Measurements from ENCODE around the gene GPANK1.

The GPANK1 gene

DNA sequence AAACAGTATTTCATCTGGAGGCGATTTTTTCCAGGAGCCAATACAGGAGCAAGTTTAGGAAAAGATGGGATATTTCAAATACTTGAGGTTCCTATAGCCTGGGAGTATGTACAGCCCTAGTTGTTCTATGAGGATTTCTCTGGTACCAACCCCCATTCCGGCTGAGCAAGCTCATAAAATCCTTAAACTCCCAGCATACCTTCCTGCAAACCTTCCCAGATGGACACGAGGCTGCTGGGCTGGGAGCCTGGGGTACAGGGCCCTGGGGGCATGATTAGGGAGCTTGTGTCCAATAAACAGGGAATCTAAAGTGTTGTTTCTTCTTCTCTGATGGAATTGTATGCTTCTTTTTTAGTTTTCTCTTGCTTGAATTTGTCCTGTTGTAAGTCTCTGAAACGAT lies 42.8 kb downstream of the GPANK1 start:
- FAIRE-seq (no peak), DNase-seq (ENCODE audit: insufficient read length, low spot score) (no peak)

DNA sequence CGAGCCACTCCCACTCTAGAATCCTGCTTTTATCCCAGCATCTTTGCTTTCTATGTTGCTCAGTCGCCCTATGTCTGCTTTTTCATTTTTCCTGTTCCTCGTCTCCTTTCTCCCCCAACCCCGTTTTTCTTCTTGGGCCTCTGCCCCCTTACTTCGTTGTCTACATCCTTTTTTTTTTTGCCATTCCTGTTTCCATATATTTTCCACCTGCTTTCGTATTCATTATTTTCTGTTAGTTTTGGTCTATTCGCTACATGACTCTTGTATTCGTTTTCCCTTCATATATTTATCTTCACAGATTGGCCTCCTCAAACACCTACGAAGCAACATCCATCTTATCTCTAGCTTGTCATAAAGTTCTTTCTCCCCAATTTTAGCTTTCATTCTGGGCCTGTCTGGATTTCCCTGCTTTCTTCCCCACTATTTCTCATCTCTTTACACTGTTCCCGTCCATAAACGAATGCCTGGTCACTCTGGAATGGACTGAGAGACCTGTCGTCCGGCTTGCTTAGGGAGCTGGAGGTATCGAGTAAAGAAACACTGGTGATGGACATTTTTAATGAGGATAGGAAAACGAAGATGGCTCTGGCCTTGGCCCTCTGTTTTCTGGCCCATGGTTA lies 43.4 kb downstream of the GPANK1 start:
- no peak for FAIRE-seq

DNA sequence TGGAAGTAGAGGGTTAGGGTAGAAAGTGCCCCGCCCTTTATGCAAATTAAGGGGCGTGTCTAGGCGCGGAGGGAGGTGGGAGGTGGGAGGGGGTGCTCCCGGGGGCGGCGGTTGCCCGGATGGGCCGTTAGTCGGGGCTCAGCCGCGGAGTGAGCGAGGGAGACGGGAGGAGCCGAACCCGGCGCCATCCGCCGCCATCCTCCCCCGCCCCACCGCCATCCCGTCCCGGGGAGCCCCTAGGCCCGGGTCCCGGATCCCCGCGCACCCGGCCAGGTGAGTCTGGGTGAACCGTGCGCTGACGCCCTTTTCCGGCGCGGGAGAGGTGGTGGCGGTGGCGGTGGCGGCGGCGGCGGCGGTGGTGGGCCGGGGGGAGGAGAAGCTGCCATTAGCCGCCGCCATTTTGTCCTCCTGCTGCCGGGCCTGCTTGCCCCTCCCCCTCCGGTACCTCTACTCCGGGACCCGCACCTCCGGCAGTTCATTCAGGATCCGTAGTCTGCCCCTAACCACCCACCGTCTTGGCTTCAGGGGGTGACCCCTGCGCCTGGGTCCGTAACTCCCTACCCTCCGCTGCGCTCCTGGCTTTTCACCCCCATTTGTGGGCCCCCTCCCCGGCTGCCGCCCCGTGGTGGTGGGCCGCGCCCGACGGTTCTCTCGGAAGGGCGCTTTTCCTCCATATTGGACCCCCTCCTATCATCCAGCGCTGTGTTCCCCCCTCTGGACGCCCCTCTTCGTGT lies 44.0 kb downstream of the GPANK1 start, which contains the start of gene PRRC2A:
PRRC2A (plus strand) TSS at position 130 of the 734 bp plus-strand sequence. CDS start 2,075 bp downstream, outside the sequence.
- DNase-seq (ENCODE audit: insufficient read length, low spot score) (peak; percentile 73), FAIRE-seq (no peak)

More for the DNA sequence above, 43.4 kb downstream of the GPANK1 start:
- DNase-seq (ENCODE audit: insufficient read length, low spot score): no peak

DNA sequence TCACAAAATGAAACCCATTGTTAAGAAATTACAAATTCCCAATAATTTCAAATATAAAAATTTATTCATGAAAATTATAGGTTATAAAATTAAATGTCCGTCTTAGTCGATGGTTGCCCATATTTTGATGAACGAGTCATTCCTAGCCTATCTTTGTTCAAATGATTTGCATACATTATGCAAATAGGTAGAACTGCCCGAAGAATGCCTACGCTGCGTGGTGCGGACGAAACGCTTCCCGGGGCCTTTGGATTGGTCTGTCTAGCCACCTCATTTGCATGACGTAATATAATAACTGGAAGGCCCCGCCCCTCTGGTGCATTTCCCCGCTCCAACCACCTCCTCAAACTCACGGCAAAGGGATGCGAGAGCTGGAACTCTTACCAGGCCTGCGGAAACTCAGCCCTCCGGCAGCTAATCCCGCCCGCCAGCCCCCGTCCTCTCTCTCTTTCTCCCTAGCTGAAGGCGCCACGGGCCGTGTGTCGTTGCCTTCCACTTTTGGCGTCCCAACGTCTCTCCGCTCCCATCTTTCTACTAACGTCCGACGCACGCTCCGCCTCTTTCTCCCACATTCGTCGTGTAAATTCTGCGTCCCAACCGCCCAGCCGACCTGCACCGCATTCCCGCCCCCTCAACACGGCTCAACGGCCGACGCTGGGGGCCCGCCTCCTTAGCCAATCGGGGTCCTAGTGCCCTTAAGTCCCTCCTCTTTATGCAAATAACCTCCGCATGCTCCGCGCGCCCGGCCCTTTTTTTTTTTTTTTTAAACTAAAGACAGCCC lies 44.8 kb downstream of the GPANK1 start:
- FAIRE-seq (peak; percentile 96), DNase-seq (ENCODE audit: insufficient read length, low spot score) (peak; percentile 98)

DNA sequence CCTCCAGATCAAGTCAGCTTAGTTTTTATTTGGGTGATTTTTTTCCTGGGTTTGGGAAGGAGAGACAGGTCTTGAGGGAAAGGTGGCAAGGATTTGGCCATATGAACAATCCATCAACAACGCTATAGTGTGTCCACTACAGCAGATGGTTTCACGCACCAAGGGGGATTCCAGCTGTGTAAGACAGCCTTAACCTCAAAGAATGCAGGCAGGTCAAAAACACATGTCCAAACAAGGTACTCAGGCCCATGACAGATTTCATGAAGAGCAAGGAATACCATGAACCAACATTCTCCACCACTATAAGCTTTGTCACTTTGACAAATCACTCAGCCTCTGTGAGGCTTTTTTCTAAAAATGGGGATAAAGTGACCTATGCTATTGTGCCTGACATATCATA lies 47.8 kb downstream of the GPANK1 start:
- FAIRE-seq (no peak), DNase-seq (ENCODE audit: insufficient read length, low spot score) (no peak)

DNA sequence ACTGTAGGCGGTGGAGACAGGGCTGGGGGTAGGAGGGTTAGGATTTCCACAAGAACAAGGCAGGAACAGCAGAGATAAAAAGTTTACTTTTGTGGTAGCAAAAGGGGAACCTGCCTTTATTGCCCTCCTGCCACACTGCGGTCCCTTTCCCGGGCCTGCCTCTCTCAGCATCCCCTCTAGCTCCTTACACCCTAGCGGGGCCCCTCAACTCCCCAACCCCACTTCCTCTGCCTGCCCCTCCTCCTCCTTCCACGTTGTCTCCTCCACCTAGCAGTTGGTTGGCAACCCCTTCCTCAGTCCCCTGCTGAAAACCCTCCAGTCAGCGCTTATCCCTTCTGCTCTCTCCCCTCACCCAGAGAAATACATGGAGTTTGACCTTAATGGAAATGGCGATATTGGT lies 49.0 kb downstream of the GPANK1 start:
- FAIRE-seq (no peak), DNase-seq (ENCODE audit: insufficient read length, low spot score) (no peak)

DNA sequence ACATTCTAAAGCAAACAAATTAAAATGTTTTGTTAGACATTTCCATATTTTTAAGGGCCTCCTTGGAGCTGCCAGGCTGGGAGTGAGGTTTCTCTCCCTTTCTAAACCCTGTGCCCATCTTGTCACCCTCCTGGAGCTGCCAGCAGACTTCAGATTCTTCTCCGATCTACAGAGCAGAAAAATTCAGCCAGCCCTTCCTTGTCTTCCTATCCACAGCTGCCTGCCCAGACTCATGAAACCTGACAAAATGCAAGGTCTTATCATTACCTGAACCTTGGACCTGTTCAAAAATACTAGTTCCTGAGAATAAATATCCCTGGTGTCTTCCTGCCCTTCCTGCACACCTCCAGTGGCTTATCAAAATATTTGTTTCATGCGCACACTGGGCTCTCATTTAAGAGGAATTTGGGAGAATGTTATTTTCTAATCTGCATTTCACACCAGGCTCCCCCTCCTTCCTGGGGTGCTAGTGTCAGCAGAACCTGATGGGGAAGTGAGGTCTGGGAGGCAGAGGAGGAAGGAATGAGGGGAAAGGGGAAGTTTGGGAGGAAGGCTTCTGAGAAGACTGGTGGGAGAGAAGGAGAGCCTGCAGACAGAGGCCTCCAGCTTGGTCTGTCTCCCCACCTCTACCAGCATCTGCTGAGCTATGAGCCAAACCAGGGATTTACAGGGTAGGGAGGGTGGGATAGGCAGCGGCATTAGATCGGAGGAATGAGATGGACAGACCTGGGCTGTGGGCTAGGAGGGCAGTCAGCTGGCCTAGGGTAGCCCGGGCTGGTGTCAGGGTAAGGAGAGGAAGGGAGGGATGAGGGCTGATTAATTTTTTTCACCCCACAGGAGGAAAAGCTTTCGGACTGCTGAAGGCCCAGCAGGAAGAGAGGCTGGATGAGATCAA lies 49.9 kb downstream of the GPANK1 start, which contains the start of gene AIF1:
AIF1 (plus strand) TSS at position 551 of the 895 bp plus-strand sequence; CDS start at position 647, 96 bp downstream.
- FAIRE-seq: no peak
- DNase-seq (ENCODE audit: insufficient read length, low spot score): no peak

DNA sequence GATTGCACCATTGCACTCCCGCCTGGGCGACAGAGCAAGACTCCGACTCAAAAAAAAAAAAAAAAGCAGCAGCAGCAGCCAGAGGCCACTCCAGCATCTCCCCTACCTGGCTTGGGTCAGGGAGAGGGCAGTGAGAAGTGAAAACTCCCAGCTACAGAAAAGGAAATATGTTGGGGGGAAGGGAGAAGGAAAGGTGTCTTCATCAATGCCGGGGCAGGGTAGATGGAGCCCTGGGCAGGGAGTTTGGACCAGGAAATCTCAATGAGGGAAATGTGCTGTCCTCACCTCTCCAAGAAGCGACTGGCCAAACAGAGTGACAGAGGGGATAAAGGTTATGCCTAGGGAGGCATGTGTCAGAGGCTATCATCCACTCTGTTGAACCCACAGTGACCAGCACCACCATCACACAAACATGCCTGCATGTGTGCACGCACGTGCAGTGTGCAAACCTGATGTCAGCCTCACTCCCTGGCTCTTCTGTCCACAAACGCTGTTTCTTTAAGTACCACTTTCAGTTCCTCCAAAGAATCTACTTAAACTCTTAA lies 50.6 kb downstream of the GPANK1 start:
- DNase-seq (ENCODE audit: insufficient read length, low spot score) (no peak), FAIRE-seq (no peak)

Data from HTR-8/SVneo (cell line).